ENCODE measurements around the gene ST8SIA6. TPM values are rescaled to one million over a fixed set of nuclear protein-coding genes. Genes with fewer than 3 reads are reported as not detected.

ST8SIA6 gene
- total and polyA plus RNA-seq, 9 of the 15 experiments (the other 6 are each of a cell fraction or from before 2014, with no cell fraction given) = 0.69 to 6.7 (median 5.0) TPM

GRCh38 chr10:17455015-17455520 is 673 bp upstream of the ST8SIA6 start (continued):
- TF ChIP-seq CHD4 (IDR thresholded peaks at IDR 0.05; ENCODE audit: insufficient read depth, insufficient replicate concordance, low read depth, low read length, poor library complexity, severe bottlenecking) = no peak
- no peak; the same call in 1 of the 2 replicates for TF ChIP-seq NFRKB (IDR thresholded peaks at IDR 0.05; ENCODE audit: low read depth)
- TF ChIP-seq YY1 (IDR thresholded peaks at IDR 0.05; ENCODE audit: borderline replicate concordance in 1 of 3, control insufficient read depth in 1 of 3, extremely low read depth in 1 of 3, insufficient read depth in 3 of 3, insufficient read length in 1 of 3, insufficient replicate concordance in 2 of 3, low read depth in 1 of 3, low read length in 2 of 3) = peak in 1 of 3 experiments; percentile 40
- TF ChIP-seq ZC3H11A (IDR thresholded peaks at IDR 0.05; ENCODE audit: low read depth, low read length) = no peak
- TF ChIP-seq SMARCC2 (IDR thresholded peaks at IDR 0.05; ENCODE audit: low read depth) = no peak
- TF ChIP-seq U2AF2 (optimal IDR thresholded peaks at IDR 0.05; ENCODE audit: low read depth, low read length) = no peak
- TF ChIP-seq ZNF511 (CRISPR knock-in tag; IDR thresholded peaks at IDR 0.05) = no peak
- TF ChIP-seq PTBP1 (IDR thresholded peaks at IDR 0.05; ENCODE audit: low read depth, low read length) = no peak
- no peak for TF ChIP-seq ATF3 (IDR thresholded peaks at IDR 0.05)
- no peak for TF ChIP-seq ATF3 (CRISPR knock-in tag; conservative IDR thresholded peaks at IDR 0.05)
- no peak for TF ChIP-seq DLX4 (CRISPR knock-in tag; IDR thresholded peaks at IDR 0.05)
- TF ChIP-seq TAF7 (tag; IDR thresholded peaks at IDR 0.05) = no peak
- TF ChIP-seq MTF1 (CRISPR knock-in tag; IDR thresholded peaks at IDR 0.05; ENCODE audit: borderline replicate concordance) = no peak
- TF ChIP-seq ZNF175 (CRISPR knock-in tag; IDR thresholded peaks at IDR 0.05; ENCODE audit: low read depth) = no peak
- no peak for TF ChIP-seq PPARD (CRISPR knock-in tag; IDR thresholded peaks at IDR 0.05)
- no peak for TF ChIP-seq E2F1 (CRISPR knock-in tag; IDR thresholded peaks at IDR 0.05)
- no peak for TF ChIP-seq STAG1 (CRISPR knock-in tag; IDR thresholded peaks at IDR 0.05; ENCODE audit: borderline replicate concordance)
- TF ChIP-seq CHCHD3 (CRISPR knock-in tag; IDR thresholded peaks at IDR 0.05) = no peak
- TF ChIP-seq TRIM25 (IDR thresholded peaks at IDR 0.05; ENCODE audit: borderline replicate concordance) = no peak
- 0 out of 2 replicates have a peak, but pooled peaks have one; percentile 13 for TF ChIP-seq SMARCE1 (IDR thresholded peaks at IDR 0.05)
- no peak for TF ChIP-seq MCM5 (IDR thresholded peaks at IDR 0.05; ENCODE audit: low read depth)
- TF ChIP-seq MAZ (CRISPR knock-in tag; conservative IDR thresholded peaks at IDR 0.05 in 1 of 2, IDR thresholded peaks at IDR 0.05 in 1 of 2) = no peak; a peak in 1 of 4 replicates
- no peak for TF ChIP-seq HNRNPH1 (optimal IDR thresholded peaks at IDR 0.05; ENCODE audit: low read depth, low read length)
- no peak for TF ChIP-seq ZNF165 (CRISPR knock-in tag; IDR thresholded peaks at IDR 0.05; ENCODE audit: borderline replicate concordance)

Measured in K562 (cell line).